ENCODE measurements around the gene METTL16.
"Not testable (repeated sequence)": the region's sequence is repeated elsewhere in the genome, so short reads cannot be mapped to it uniquely, and the experiment has no call there.

The METTL16 gene

GRCh38 chr17:2447479-2447878 is 64.2 kb downstream of the METTL16 start:
- DNase-seq: not testable (repeated sequence)

- no peak for DNase-seq
These were observed 66.0 kb downstream of the METTL16 start for GRCh38 chr17:2445638-2446037.

DNA sequence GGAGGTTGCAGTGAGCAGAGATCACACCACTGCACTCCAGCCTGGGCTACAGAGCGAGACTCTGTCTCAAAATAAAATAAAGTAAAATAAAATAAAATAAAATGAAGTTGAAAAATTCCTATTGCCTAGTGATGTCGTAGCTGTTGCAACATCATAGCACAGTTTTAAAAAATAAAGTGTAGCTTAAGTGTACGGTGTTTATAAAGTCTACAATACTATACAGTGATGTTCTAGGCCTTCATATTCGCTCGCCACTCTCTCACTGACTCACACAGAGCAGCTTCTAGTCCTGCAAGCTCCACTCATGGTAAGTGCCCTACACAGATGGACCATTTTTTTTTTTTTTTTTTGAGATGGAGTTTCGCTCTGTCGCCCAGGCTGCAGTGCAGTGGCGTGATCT is 67.3 kb downstream of the METTL16 start:
- no peak for DNase-seq

DNA sequence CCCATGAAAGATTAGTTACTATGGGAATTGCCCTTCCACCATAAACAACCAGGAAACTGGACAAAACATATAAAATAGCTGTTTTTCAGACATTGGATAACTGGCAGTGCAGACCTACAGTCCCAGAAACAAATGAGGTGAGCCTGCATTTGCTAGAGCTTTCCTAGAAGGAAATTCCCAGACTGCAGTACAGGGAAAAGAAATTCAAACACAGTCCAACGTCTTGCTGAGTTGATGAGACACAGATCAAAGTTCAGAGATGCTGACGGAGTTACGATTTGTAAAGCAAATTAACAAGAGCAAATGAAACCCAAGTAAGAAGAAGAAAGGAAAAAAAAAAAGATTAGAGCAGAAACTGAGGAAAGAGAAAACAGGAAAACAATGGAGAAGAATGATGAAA is 69.5 kb downstream of the METTL16 start:
- DNase-seq: no peak

- DNase-seq: no peak
These were observed 70.8 kb downstream of the METTL16 start for GRCh38 chr17:2440930-2441329.

- DNase-seq: not testable (repeated sequence)
These were observed 71.7 kb downstream of the METTL16 start for GRCh38 chr17:2439997-2440396.

GRCh38 chr17:2438823-2439222 is 72.9 kb downstream of the METTL16 start:
- peak; percentile 7 to 19 for DNase-seq

DNA sequence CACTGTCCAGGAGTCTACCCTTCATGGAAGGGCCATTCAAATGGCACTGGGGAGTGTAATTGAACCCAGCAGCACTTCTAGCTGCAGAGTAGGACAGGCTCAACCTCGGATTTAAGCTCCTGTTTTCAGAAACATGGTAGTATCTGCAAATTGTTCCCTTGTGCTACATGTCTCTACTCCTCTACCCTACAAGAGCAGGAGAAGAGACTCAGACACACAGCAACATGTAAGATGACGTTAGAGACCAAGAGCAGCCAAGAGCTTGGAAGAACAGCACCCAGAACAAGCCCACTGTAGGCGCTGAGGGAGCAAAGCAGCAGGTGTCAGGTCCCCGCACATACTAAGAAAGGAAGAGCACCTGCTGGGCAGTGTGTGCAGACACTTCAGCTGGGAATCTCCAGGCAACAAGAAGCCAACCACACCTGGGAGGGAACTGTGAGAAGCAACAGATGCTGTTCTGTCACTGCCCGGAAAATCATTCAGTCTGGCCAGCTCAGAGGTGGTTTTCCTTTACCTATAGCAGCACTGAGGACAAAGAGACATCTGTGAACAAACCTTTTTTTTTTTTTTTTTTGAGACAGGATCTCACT is 75.3 kb downstream of the METTL16 start:
- no peak for DNase-seq

DNA sequence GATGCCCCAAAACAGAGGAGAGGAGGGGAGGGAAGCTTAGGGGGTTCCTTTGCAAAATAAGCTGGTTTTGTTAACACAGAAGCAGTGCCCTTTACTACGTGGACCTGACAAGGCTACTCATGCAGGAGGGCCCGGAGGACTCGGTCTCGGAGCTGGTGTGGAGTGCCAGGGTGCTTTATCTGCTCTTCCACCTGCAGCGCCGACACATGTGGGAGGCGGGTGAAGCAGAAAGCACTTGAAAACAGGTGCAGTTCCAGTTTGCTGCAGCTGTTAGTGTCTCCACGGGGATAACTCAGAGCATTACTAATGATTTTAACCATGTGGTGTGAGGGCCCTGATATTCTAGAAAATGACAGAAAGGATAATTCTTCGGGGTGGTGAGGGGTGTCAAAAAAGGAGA is 75.8 kb downstream of the METTL16 start:
- DNase-seq: no peak

DNA sequence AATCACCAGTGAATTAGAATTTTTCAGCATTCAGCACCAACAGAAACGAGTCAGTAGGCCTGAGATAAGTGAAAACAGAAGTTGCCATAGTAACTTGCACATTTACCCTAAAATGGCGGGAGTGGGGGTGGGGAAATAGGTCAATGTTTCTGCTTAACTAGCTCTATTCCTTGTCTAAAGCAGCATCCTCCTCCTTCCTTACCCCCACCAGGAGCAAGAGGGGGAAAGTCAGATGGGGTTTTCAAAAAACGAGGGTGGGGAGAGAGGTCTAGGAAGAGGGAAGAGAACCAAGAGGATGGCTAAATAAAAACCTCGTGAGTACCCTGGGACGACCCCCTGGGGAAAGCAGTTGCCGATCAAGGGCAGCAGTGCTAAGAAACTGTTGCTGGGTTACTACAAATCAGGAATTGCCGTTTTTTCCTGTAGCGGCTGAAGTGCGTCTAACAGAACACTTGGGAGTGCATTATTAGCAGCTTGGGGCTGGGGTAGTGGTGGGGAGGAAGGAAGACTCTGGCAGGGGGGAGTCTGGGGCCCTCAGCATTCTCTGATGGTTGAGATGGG is 76.4 kb downstream of the METTL16 start:
- no peak for DNase-seq

DNA sequence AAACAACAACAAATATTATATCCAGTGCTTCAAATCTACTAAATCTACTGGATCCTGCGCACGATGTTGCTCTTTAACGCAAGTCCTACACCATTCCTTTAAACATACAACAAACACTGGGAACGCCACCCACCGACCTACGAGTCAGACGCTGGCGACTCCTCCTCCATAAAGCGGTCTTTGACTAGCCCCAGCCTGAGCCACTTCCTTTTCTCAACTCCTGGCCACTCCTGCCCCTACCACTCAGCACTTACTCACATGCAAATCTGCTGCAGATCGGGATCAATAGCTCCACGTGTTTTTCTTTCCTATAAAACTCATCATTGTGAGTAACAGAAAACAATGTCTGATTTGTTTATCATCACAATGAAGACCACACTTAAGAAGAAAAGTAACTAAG is 78.0 kb downstream of the METTL16 start:
- no peak for DNase-seq

DNA sequence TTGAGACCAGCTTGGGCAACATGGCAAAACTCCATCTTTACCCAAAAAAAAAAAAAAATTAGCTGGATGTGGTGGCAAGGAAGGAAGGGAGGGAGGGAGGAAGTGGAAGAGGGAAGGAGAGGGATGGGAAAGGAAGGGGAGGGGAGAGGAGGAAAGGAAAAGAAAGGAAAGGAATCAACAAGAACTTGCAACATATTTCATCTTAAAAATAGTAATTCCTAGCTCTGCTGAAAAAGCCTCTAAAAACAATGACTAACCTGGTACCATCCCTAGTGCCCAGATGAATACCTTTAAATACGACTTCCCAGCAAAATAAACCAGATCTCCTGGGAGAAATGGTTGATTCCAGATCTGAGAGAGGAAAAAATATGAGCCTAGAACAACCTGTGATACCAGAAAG is 83.8 kb downstream of the METTL16 start:
- no peak for DNase-seq

- no peak for DNase-seq
These were observed 84.5 kb downstream of the METTL16 start for GRCh38 chr17:2427215-2427614.

- no peak for DNase-seq
These were observed 88.4 kb downstream of the METTL16 start for GRCh38 chr17:2423271-2423670.

DNA sequence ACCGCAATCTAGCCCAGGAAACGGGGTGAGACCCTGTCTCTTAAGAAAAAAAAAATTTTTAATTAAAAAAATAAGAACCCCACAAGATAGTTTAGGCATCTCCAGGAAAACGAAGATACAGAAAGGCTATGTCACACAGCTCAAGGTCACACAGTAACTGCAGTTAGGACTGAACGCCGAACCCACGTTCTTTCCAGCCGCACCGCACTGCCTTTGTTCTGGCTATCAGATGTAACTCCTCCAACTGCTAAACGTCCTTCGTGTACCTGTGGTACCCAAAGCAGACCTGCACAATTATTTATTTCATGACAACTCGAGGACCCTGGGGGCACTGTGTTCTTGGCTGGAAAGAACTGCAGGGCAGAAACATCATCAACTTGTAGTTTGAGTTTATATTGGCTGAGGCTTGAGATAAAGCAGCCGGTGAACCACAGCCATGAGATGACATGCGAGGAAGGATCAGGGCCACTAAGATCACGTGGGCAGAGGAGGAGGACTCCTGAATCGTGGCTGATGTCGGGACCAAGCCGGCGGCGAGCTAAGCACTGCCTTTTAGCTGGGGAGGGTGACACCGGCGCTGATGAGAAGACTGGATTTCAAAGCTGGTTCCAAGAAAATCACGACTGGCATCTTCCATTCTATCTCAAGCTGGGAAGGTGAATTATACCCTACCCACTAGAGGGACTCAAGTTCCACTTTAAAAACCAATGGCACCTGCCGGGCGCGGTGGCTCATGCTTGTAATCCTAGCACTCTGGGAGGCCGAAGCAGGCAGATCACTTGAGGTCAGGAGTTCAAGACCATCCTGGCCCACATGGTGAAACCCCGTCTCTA is 90.2 kb downstream of the METTL16 start:
- DNase-seq: peak in 1 of 2 experiments; percentile 2

GRCh38 chr17:2420176-2420575 is 91.5 kb downstream of the METTL16 start:
- DNase-seq: no peak

- DNase-seq: no peak
These were observed 92.2 kb downstream of the METTL16 start for GRCh38 chr17:2419486-2419885.

DNA sequence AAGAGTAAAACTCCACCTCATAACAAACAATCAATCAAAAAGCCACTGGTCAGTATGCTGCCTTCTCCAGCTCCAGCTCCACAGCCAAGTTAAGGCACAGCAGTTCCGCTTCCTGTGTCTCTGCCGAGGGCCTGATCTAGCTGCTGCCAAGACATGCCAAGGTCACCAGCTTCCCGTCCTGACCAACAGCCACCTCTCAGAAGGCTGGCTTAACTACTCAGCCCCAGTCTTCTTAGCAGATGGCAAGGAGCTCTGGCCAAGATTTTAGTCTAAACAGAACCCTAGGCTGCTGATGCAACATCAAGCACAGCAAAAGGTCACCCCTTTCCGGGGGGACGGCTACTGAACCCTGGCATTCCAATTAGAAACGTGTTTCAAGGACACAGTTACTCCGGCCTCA is 93.1 kb downstream of the METTL16 start:
- DNase-seq: no peak

DNA sequence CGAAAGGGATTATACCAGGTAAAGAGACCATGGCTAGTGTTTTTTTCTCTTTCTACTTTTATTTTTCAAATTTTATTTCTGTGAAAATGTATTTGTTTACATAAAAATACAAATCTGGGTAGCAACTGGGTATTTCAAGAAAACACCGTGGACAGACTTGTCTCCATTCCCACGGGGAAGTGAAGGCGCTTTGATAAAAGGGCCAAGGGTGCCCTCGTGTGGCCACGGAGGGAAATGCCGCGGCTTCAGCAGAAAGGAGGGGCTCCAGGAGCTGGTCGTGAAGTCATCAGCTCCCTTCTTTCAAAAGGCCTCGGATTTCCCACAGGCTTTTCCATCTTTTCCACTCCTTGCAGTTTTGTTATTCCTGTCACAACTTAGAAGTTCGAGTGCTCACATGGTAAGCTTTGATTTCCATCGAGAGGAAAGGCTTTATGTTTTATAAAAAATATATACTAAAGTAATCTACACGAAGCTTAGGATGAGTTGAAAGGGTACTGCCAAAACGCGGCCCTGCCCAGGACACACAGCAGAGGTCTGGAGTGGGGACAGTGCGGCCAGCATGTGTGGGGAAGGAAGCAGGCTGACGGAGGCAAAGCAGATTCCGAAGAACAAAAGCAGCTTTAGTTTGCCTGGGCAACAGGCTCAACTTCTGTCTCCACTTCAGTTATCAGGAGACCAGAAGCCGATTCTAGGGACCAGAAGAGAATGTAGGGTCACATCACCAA is 95.5 kb downstream of the METTL16 start:
- peak; percentile 42 to 60 for DNase-seq

- no peak for DNase-seq
These were observed 96.6 kb downstream of the METTL16 start for GRCh38 chr17:2415081-2415480.

GRCh38 chr17:2414446-2415064 is 97.1 kb downstream of the METTL16 start:
- DNase-seq: no peak

GRCh38 chr17:2412561-2413021 is 99.1 kb downstream of the METTL16 start:
- DNase-seq: no peak

GRCh38 chr17:2410951-2411350 is 100.7 kb downstream of the METTL16 start:
- no peak for DNase-seq

Data from Kasumi-1 (cell line).